GM12878 (cell line): ENCODE data around the gene ESR1.

Experiments
- CTCF ChIP-seq, 3 experiments: IDR thresholded peaks in 2 of 3; conservative IDR thresholded peaks in 1 of 3; 2 replicates each; pipeline ENCODE4 v1.5.1; 2011; ENCODE audit warnings: low read depth in 3 of 3, low read length in 3 of 3, mild to moderate bottlenecking in 3 of 3, control low read depth in 2 of 3, moderate library complexity in 2 of 3, inconsistent platforms in 1 of 3, mixed read lengths in 1 of 3; ENCODE audit not compliant: control insufficient read depth in 2 of 3, insufficient read depth in 1 of 3; ENCODE audit errors: extremely low read depth in 1 of 3
- POLR2AphosphoS5 ChIP-seq: IDR thresholded peaks from 2 replicates; pipeline ENCODE4 v1.6.1; 2011; ENCODE audit warnings: mild to moderate bottlenecking, low read length, inconsistent platforms
- ZNF274 ChIP-seq: IDR thresholded peaks from one replicate; pipeline ENCODE4 v1.8.0; 2011; ENCODE audit not compliant: insufficient read length, insufficient read depth

- TF ChIP-seq POLR2AphosphoS5 (no peak), ZNF274 (no peak), CTCF (IDR thresholded peaks at IDR 0.05 in 2 of 3, conservative IDR thresholded peaks at IDR 0.05 in 1 of 3; ENCODE audit: control insufficient read depth in 2 of 3, extremely low read depth in 1 of 3, insufficient read depth in 1 of 3, low read depth in 3 of 3, low read length in 3 of 3) (no peak)
Measured at GRCh38 chr6:152053332-152053731, 245.8 kb downstream of the ESR1 start.
